K562 (cell line): Measurements from ENCODE around the gene PCDH1. TPM values are rescaled to one million over a fixed set of nuclear protein-coding genes. Genes with fewer than 3 reads are reported as not detected.

Experiments
- ATAC-seq: fragments of 200-7000 bp; cut with Tn5 transposase; 3 replicates; pipeline ENCODE4 v1.9.1; 2020; ENCODE audit warnings: moderate library complexity
- BruUV-seq: library from RNA; stranded (reverse); fragments of 400-500 nt; replicated peaks from 2 replicates; lab custom pipeline; 2021; lab: Mats Ljungman, UMichigan
- CTCF ChIA-PET: fragments of 300-600 bp; formaldehyde crosslinking; extraction: SDS; loops from one replicate; lab custom pipeline; 2021; ENCODE audit warnings: low intra/inter-chr PET ratio; lab: Yijun Ruan, JAX
- POLR2A ChIA-PET: fragments of 300-600, 350-650 bp; sonication (Branson Sonifier 250); formaldehyde crosslinking; extraction: SDS; loops from one replicate; lab custom pipeline; 2021; ENCODE audit warnings: antibody characterized with exemption, inconsistent platforms; lab: Yijun Ruan, JAX
- DNase-seq, 4 experiments: peaks; one replicate each; pipeline versions ENCODE4 v3.0.0 to v3.0.0-alpha.2; 2011 to 2018; ENCODE audit warnings: low spot score in 3 of 4, mixed read lengths in 3 of 4; ENCODE audit errors: extremely low read depth in 1 of 4
- FAIRE-seq: peaks from 2 replicates; lab custom pipeline; 2011; peaks lifted over from hg19 to GRCh38; lab: Jason Lieb, UNC
- H2AFZ ChIP-seq: 2 replicates; pipeline ENCODE4 v1.6.0; 2011; ENCODE audit warnings: low read depth, low read length, control low read depth, inconsistent platforms
- H3K27ac ChIP-seq: fragments of 200-600 bp; 3 replicates; pipeline ENCODE4 v1.8.0; 2011; ENCODE audit warnings: low read depth, mild to moderate bottlenecking, control low read depth, inconsistent platforms, low read length, moderate library complexity, mixed read lengths; ENCODE audit errors: extremely low read depth
- H3K27me3 ChIP-seq, 2 experiments: fragments of 300-600 bp in 1 of 2; 2 replicates in 1 of 2; 3 replicates in 1 of 2; pipeline versions ENCODE4 v1.6.0 to v1.8.0; 2011; ENCODE audit warnings: inconsistent platforms in 2 of 2, low read length in 2 of 2, mild to moderate bottlenecking in 1 of 2, mixed read lengths in 1 of 2, moderate library complexity in 1 of 2; ENCODE audit not compliant: control insufficient read depth in 2 of 2, insufficient read depth in 2 of 2
- H3K36me3 ChIP-seq: fragments of 300-600 bp; 3 replicates; pipeline ENCODE4 v1.8.0; 2011; ENCODE audit warnings: mild to moderate bottlenecking, low read length, inconsistent platforms; ENCODE audit not compliant: control insufficient read depth, insufficient read depth
- H3K4me1 ChIP-seq, 2 experiments: fragments of 200-600 bp in 1 of 2; replicated peaks in 1 of 2; 2 replicates in 1 of 2; 3 replicates in 1 of 2; pipeline versions ENCODE4 v1.5.1 to v1.8.0; 2011; ENCODE audit warnings: inconsistent platforms in 2 of 2, low read length in 2 of 2, mild to moderate bottlenecking in 1 of 2, mixed read lengths in 1 of 2, moderate library complexity in 1 of 2; ENCODE audit not compliant: control insufficient read depth in 2 of 2, insufficient read depth in 2 of 2
- H3K4me2 ChIP-seq: 2 replicates; pipeline ENCODE4 v1.6.1; 2011; ENCODE audit warnings: low read length, control low read depth, inconsistent platforms, mixed read lengths; ENCODE audit not compliant: insufficient read depth
- H3K4me3 ChIP-seq: fragments of 200-600 bp; sonication (generic), shearing (Covaris generic); 2 replicates; pipeline ENCODE4 v1.5.1; 2016; ENCODE audit warnings: control low read depth, inconsistent platforms
- H3K79me2 ChIP-seq: fragments of 200-600 bp; 3 replicates; pipeline ENCODE4 v1.8.0; 2011; ENCODE audit warnings: low read length, inconsistent platforms; ENCODE audit not compliant: control insufficient read depth, insufficient read depth
- H3K9ac ChIP-seq, 2 experiments: 2 replicates each; pipeline versions ENCODE4 v1.6.0 to v1.6.1; 2011; ENCODE audit warnings: low read depth in 2 of 2, low read length in 2 of 2, control low read depth in 1 of 2, inconsistent platforms in 1 of 2, mild to moderate bottlenecking in 1 of 2, mixed read lengths in 1 of 2; ENCODE audit not compliant: insufficient read depth in 1 of 2
- H3K9me1 ChIP-seq: one replicate; pipeline ENCODE4 v1.6.0; 2011; ENCODE audit warnings: inconsistent platforms, mild to moderate bottlenecking, low read length, moderate library complexity; ENCODE audit not compliant: control insufficient read depth, insufficient read depth
- H3K9me3 ChIP-seq: replicated peaks from 2 replicates; pipeline ENCODE4 v1.5.1; 2011; ENCODE audit warnings: low read depth, low read length, inconsistent platforms; ENCODE audit not compliant: control insufficient read depth, insufficient read depth
- H4K20me1 ChIP-seq: replicated peaks from 2 replicates; pipeline ENCODE4 v1.6.1; 2011; ENCODE audit warnings: low read length, inconsistent platforms, mixed read lengths; ENCODE audit not compliant: control insufficient read depth, insufficient read depth
- ATF6 ChIP-seq: sonication (generic); formaldehyde crosslinking; IDR thresholded peaks from 2 replicates; pipeline ENCODE4 v1.4.0; 2020; ENCODE audit warnings: mild to moderate bottlenecking, missing genetic modification reagents
- CHD4 ChIP-seq: fragments of 200-600 bp; sonication (generic); IDR thresholded peaks from 3 replicates; pipeline ENCODE4 v1.6.1; 2012; ENCODE audit warnings: low read depth, mild to moderate bottlenecking, mixed read lengths, low read length, inconsistent platforms; ENCODE audit not compliant: insufficient read depth, insufficient replicate concordance, poor library complexity, severe bottlenecking
- DACH1 ChIP-seq: fragments of 450-650 bp; IDR thresholded peaks from 2 replicates; pipeline ENCODE4 v1.6.1; 2018; ENCODE audit not compliant: partially characterized antibody
- FOS ChIP-seq: IDR thresholded peaks from 3 replicates; pipeline ENCODE4 v1.6.1; 2011; ENCODE audit not compliant: insufficient read length; ENCODE audit errors: extremely low read depth
- MAFF ChIP-seq: IDR thresholded peaks from 2 replicates; pipeline ENCODE4 v1.6.1; 2012; ENCODE audit warnings: low read length, improper control_type of control experiment
- MIER1 ChIP-seq: fragments of 450-650 bp; IDR thresholded peaks from 2 replicates; pipeline ENCODE4 v1.6.1; 2016; ENCODE audit warnings: antibody characterized with exemption, mild to moderate bottlenecking, low read depth
- MXI1 ChIP-seq: IDR thresholded peaks from 2 replicates; pipeline ENCODE4 v1.6.1; 2011; ENCODE audit warnings: low read depth, mild to moderate bottlenecking, improper control_type of control experiment, low read length
- PTBP1 ChIP-seq: fragments of 200-400 bp; formaldehyde crosslinking; IDR thresholded peaks from 2 replicates; pipeline ENCODE4 v1.6.1; 2017; ENCODE audit warnings: low read depth, low read length
- ZMIZ1 ChIP-seq, 2 experiments: fragments of 150-350 bp in 1 of 2; IDR thresholded peaks; 2 replicates each; pipeline ENCODE4 v1.6.1; 2012 to 2016; ENCODE audit warnings: low read depth in 2 of 2, low read length in 2 of 2, mild to moderate bottlenecking in 1 of 2, moderate library complexity in 1 of 2
- ZNF277 ChIP-seq: fragments of 250-450 bp; sonication (Bioruptor Pico); IDR thresholded peaks from 2 replicates; pipeline ENCODE4 v1.8.0; 2022; ENCODE audit warnings: inconsistent platforms, mild to moderate bottlenecking, moderate library complexity, borderline replicate concordance
- ZNF354B ChIP-seq: fragments of 250-450 bp; sonication (Bioruptor Pico); IDR thresholded peaks from 2 replicates; pipeline ENCODE4 v1.4.0; 2020
- ZNF695 ChIP-seq: fragments of 450-650 bp; formaldehyde crosslinking; IDR thresholded peaks from 2 replicates; pipeline ENCODE4 v1.4.0; 2020; ENCODE audit warnings: mild to moderate bottlenecking, moderate library complexity
- WGBS: fragments of 100-300 bp; shearing (Covaris generic); methylation state at CpG from one replicate; pipeline ENCODE4 v1.1.6; 2016; ENCODE audit warnings: low coverage, mixed read lengths; ENCODE audit not compliant: insufficient coverage; ENCODE audit errors: missing lambda C conversion rate; 5-methylcytosine and 5-hydroxymethylcytosine counted together
- in situ Hi-C: fragments of 300-500 bp; cut with MboI; formaldehyde crosslinking; loops from 4 replicates; pipeline ENCODE4 v1.15.0; 2018; ENCODE audit warnings: inconsistent platforms, mixed read lengths
- intact Hi-C: fragments of 100-400 bp; cut with micrococcal nuclease; formaldehyde crosslinking; loops from 2 replicates; pipeline ENCODE4 v1.14.2; 2022
- polyA plus RNA-seq, 8 experiments: library from polyadenylated mRNA; depleted of rRNA in 4 of 8; stranded (reverse) in 5 of 8; unstranded in 3 of 8; fragments of >200 nt; fragmentation: Nextera tagmentation in 2 of 8; fragmentation: Illumina TruSeq in 1 of 8; extraction: Ambion mirVana in 2 of 8; extraction: Trizol in 1 of 8; gene quantifications; 2 replicates each; pipeline versions ENCODE4 v1.2.1 to v1.2.3, GENCODE V29; 2011 to 2014; ENCODE audit warnings: inconsistent platforms in 1 of 8, missing spikeins in 1 of 8
- total RNA-seq, 7 experiments: library from RNA; depleted of rRNA in 6 of 7; stranded (reverse); fragments of >200 nt in 6 of 7; fragmentation: Illumina TruSeq in 2 of 7; extraction: Trizol in 2 of 7; gene quantifications; 2 replicates each; pipeline versions ENCODE4 v1.2.1 to v1.2.3, GENCODE V29; 2011 to 2021; ENCODE audit warnings: low replicate concordance in 1 of 7

The PCDH1 gene
- total and polyA plus RNA-seq, 9 of the 15 experiments (the other 6 are each of a cell fraction or from before 2014, with no cell fraction given), result 0.11 to 3.6 (median 1.9) TPM; not detected in 1

- TF ChIP-seq ATF6 (CRISPR knock-in tag), result no peak
- TF ChIP-seq FOS, result no peak
- TF ChIP-seq MAFF, result no peak
These were observed 37.3 kb downstream of the PCDH1 start (continued) for GRCh38 chr5:141840826-141841360.

- Histone ChIP-seq H3K9ac (no peak overlapping the region), H3K27ac (no peak overlapping the region), H3K36me3 (no peaks in the 10 kb centered on the region), H3K4me2 (no peak overlapping the region), H2AFZ (no peak overlapping the region), H3K79me2 (no peaks in the 10 kb centered on the region), H3K9me1 (no peaks in the 10 kb centered on the region), H3K4me3 (no peak overlapping the region), H3K9me3 (no peaks in the 10 kb centered on the region), H3K27me3 (peaks cover 10 to 47% of the 10 kb centered on the region in 2 experiments), H4K20me1 (no peaks in the 10 kb centered on the region; the same call in 1 of the 2 replicates), H3K4me1 (peaks cover 5 to 17% of the 10 kb centered on the region in 2 experiments)
- POLR2A ChIA-PET, result no interaction called here
- ATAC-seq, result no peak
- BruUV-seq, result no TSS peak
- in situ Hi-C loops, result no loop called here
- WGBS, result 18% methylated on average over 3 of the region's 3 CpGs
- intact Hi-C loops, result no loop called here
- no peak for DNase-seq
- CTCF ChIA-PET, result no interaction called here
- no peak for FAIRE-seq
- TF ChIP-seq DACH1, result no peak
- TF ChIP-seq PTBP1, result no peak
- TF ChIP-seq ZMIZ1 (IDR thresholded peaks at IDR 0.05; ENCODE audit: low read depth in 2 of 2, low read length in 2 of 2), result no peak
- no peak for TF ChIP-seq ZNF695
- TF ChIP-seq ZNF277, result no peak
- no peak for TF ChIP-seq MXI1
- no peak for TF ChIP-seq MIER1
- no peak for TF ChIP-seq ZNF354B (CRISPR knock-in tag)
- TF ChIP-seq CHD4, result no peak
These were observed 37.9 kb downstream of the PCDH1 start for GRCh38 chr5:141840280-141840812.
